K562 (cell line): ENCODE data around the gene AMIGO1. TPM values are rescaled to one million over a fixed set of nuclear protein-coding genes. Genes with fewer than 3 reads are reported as not detected.

ENCODE experiments used
- ATAC-seq: fragments of 200-7000 bp; cut with Tn5 transposase; 3 replicates; pipeline ENCODE4 v1.9.1; 2020; ENCODE audit warnings: moderate library complexity
- BruUV-seq: library from RNA; stranded (reverse); fragments of 400-500 nt; replicated peaks from 2 replicates; lab custom pipeline; 2021; lab: Mats Ljungman, UMichigan
- CTCF ChIA-PET: fragments of 300-600 bp; formaldehyde crosslinking; extraction: SDS; loops from one replicate; lab custom pipeline; 2021; ENCODE audit warnings: low intra/inter-chr PET ratio; lab: Yijun Ruan, JAX
- POLR2A ChIA-PET: fragments of 300-600, 350-650 bp; sonication (Branson Sonifier 250); formaldehyde crosslinking; extraction: SDS; loops from one replicate; lab custom pipeline; 2021; ENCODE audit warnings: antibody characterized with exemption, inconsistent platforms; lab: Yijun Ruan, JAX
- DNase-seq, 4 experiments: peaks; one replicate each; pipeline versions ENCODE4 v3.0.0 to v3.0.0-alpha.2; 2011 to 2018; ENCODE audit warnings: low spot score in 3 of 4, mixed read lengths in 3 of 4; ENCODE audit errors: extremely low read depth in 1 of 4
- FAIRE-seq: peaks from 2 replicates; lab custom pipeline; 2011; peaks lifted over from hg19 to GRCh38; lab: Jason Lieb, UNC
- H2AFZ ChIP-seq: 2 replicates; pipeline ENCODE4 v1.6.0; 2011; ENCODE audit warnings: low read depth, low read length, control low read depth, inconsistent platforms
- H3K27ac ChIP-seq: fragments of 200-600 bp; 3 replicates; pipeline ENCODE4 v1.8.0; 2011; ENCODE audit warnings: low read depth, mild to moderate bottlenecking, control low read depth, inconsistent platforms, low read length, moderate library complexity, mixed read lengths; ENCODE audit errors: extremely low read depth
- H3K27me3 ChIP-seq, 2 experiments: fragments of 300-600 bp in 1 of 2; 2 replicates in 1 of 2; 3 replicates in 1 of 2; pipeline versions ENCODE4 v1.6.0 to v1.8.0; 2011; ENCODE audit warnings: inconsistent platforms in 2 of 2, low read length in 2 of 2, mild to moderate bottlenecking in 1 of 2, mixed read lengths in 1 of 2, moderate library complexity in 1 of 2; ENCODE audit not compliant: control insufficient read depth in 2 of 2, insufficient read depth in 2 of 2
- H3K36me3 ChIP-seq: fragments of 300-600 bp; 3 replicates; pipeline ENCODE4 v1.8.0; 2011; ENCODE audit warnings: mild to moderate bottlenecking, low read length, inconsistent platforms; ENCODE audit not compliant: control insufficient read depth, insufficient read depth
- H3K4me1 ChIP-seq, 2 experiments: fragments of 200-600 bp in 1 of 2; replicated peaks in 1 of 2; 2 replicates in 1 of 2; 3 replicates in 1 of 2; pipeline versions ENCODE4 v1.5.1 to v1.8.0; 2011; ENCODE audit warnings: inconsistent platforms in 2 of 2, low read length in 2 of 2, mild to moderate bottlenecking in 1 of 2, mixed read lengths in 1 of 2, moderate library complexity in 1 of 2; ENCODE audit not compliant: control insufficient read depth in 2 of 2, insufficient read depth in 2 of 2
- H3K4me2 ChIP-seq: 2 replicates; pipeline ENCODE4 v1.6.1; 2011; ENCODE audit warnings: low read length, control low read depth, inconsistent platforms, mixed read lengths; ENCODE audit not compliant: insufficient read depth
- H3K4me3 ChIP-seq: fragments of 200-600 bp; sonication (generic), shearing (Covaris generic); 2 replicates; pipeline ENCODE4 v1.5.1; 2016; ENCODE audit warnings: control low read depth, inconsistent platforms
- H3K79me2 ChIP-seq: fragments of 200-600 bp; 3 replicates; pipeline ENCODE4 v1.8.0; 2011; ENCODE audit warnings: low read length, inconsistent platforms; ENCODE audit not compliant: control insufficient read depth, insufficient read depth
- H3K9ac ChIP-seq, 2 experiments: 2 replicates each; pipeline versions ENCODE4 v1.6.0 to v1.6.1; 2011; ENCODE audit warnings: low read depth in 2 of 2, low read length in 2 of 2, control low read depth in 1 of 2, inconsistent platforms in 1 of 2, mild to moderate bottlenecking in 1 of 2, mixed read lengths in 1 of 2; ENCODE audit not compliant: insufficient read depth in 1 of 2
- H3K9me1 ChIP-seq: one replicate; pipeline ENCODE4 v1.6.0; 2011; ENCODE audit warnings: inconsistent platforms, mild to moderate bottlenecking, low read length, moderate library complexity; ENCODE audit not compliant: control insufficient read depth, insufficient read depth
- H3K9me3 ChIP-seq: replicated peaks from 2 replicates; pipeline ENCODE4 v1.5.1; 2011; ENCODE audit warnings: low read depth, low read length, inconsistent platforms; ENCODE audit not compliant: control insufficient read depth, insufficient read depth
- H4K20me1 ChIP-seq: replicated peaks from 2 replicates; pipeline ENCODE4 v1.6.1; 2011; ENCODE audit warnings: low read length, inconsistent platforms, mixed read lengths; ENCODE audit not compliant: control insufficient read depth, insufficient read depth
- CBFB ChIP-seq: sonication (generic); formaldehyde crosslinking; IDR thresholded peaks from 2 replicates; pipeline ENCODE4 v1.4.0; 2020; ENCODE audit warnings: mild to moderate bottlenecking, missing genetic modification reagents
- CHCHD3 ChIP-seq: fragments of 250-450 bp; sonication (Bioruptor Pico); IDR thresholded peaks from 2 replicates; pipeline ENCODE4 v2.1.2; 2022; ENCODE audit warnings: mild to moderate bottlenecking
- EGR1 ChIP-seq: fragments of 450-650 bp; conservative IDR thresholded peaks from 2 replicates; pipeline ENCODE4 v1.6.1; 2017; ENCODE audit warnings: mild to moderate bottlenecking
- MCM5 ChIP-seq: fragments of 450-650 bp; IDR thresholded peaks from 2 replicates; pipeline ENCODE4 v1.6.1; 2016; ENCODE audit warnings: low read depth
- RB1 ChIP-seq: fragments of 450-650 bp; IDR thresholded peaks from 2 replicates; pipeline ENCODE4 v1.6.1; 2017; ENCODE audit warnings: low read depth, mild to moderate bottlenecking
- SIN3A ChIP-seq, 2 experiments: fragments of 150-350 bp in 1 of 2; IDR thresholded peaks; 2 replicates each; pipeline ENCODE4 v1.6.1; 2011 to 2016; ENCODE audit warnings: borderline replicate concordance in 2 of 2, low read depth in 2 of 2, low read length in 2 of 2, mild to moderate bottlenecking in 2 of 2, moderate library complexity in 2 of 2; ENCODE audit not compliant: control insufficient read depth in 1 of 2
- ZC3H8 ChIP-seq: fragments of 450-650 bp; IDR thresholded peaks from 2 replicates; pipeline ENCODE4 v1.6.1; 2017
- ZNF165 ChIP-seq: fragments of 250-450 bp; sonication (Bioruptor Pico); IDR thresholded peaks from 2 replicates; pipeline ENCODE4 v1.4.0; 2020; ENCODE audit warnings: borderline replicate concordance
- ZNF561 ChIP-seq: fragments of 450-650 bp; formaldehyde crosslinking; conservative IDR thresholded peaks from 2 replicates; pipeline ENCODE4 v1.4.0; 2020; ENCODE audit warnings: mild to moderate bottlenecking, moderate library complexity
- WGBS: fragments of 100-300 bp; shearing (Covaris generic); methylation state at CpG from one replicate; pipeline ENCODE4 v1.1.6; 2016; ENCODE audit warnings: low coverage, mixed read lengths; ENCODE audit not compliant: insufficient coverage; ENCODE audit errors: missing lambda C conversion rate; 5-methylcytosine and 5-hydroxymethylcytosine counted together
- in situ Hi-C: fragments of 300-500 bp; cut with MboI; formaldehyde crosslinking; loops from 4 replicates; pipeline ENCODE4 v1.15.0; 2018; ENCODE audit warnings: inconsistent platforms, mixed read lengths
- intact Hi-C: fragments of 100-400 bp; cut with micrococcal nuclease; formaldehyde crosslinking; loops from 2 replicates; pipeline ENCODE4 v1.14.2; 2022
- polyA plus RNA-seq, 8 experiments: library from polyadenylated mRNA; depleted of rRNA in 4 of 8; stranded (reverse) in 5 of 8; unstranded in 3 of 8; fragments of >200 nt; fragmentation: Nextera tagmentation in 2 of 8; fragmentation: Illumina TruSeq in 1 of 8; extraction: Ambion mirVana in 2 of 8; extraction: Trizol in 1 of 8; gene quantifications; 2 replicates each; pipeline versions ENCODE4 v1.2.1 to v1.2.3, GENCODE V29; 2011 to 2014; ENCODE audit warnings: inconsistent platforms in 1 of 8, missing spikeins in 1 of 8
- total RNA-seq, 7 experiments: library from RNA; depleted of rRNA in 6 of 7; stranded (reverse); fragments of >200 nt in 6 of 7; fragmentation: Illumina TruSeq in 2 of 7; extraction: Trizol in 2 of 7; gene quantifications; 2 replicates each; pipeline versions ENCODE4 v1.2.1 to v1.2.3, GENCODE V29; 2011 to 2021; ENCODE audit warnings: low replicate concordance in 1 of 7

Gene AMIGO1
- total and polyA plus RNA-seq, 9 of the 15 experiments (the other 6 are each of a cell fraction or from before 2014, with no cell fraction given) = 0.24 to 1.0 (median 0.54) TPM

GRCh38 chr1:109531826-109532364, 22.4 kb upstream of the AMIGO1 start:
- in situ Hi-C loops (loop anchor here (5.0 kb wide), 2 partner anchors 35 to 270 kb away; no protein-coding TSS in a partner anchor), intact Hi-C loops (loop anchor here (1.0 to 10.0 kb wide), 9 partner anchors 32 to 417 kb away; partner anchors contain the start of genes CYB561D1 and ELAPOR1)
- POLR2A ChIA-PET = interaction anchor here (0.6 to 4.9 kb wide), 14 partner anchors 10 to 257 kb away, joined by 3 to 21 read pairs (median 5); partner anchors contain the start of genes ATXN7L2, CYB561D1, GNAI3 and PSMA5
- Histone ChIP-seq H3K9ac (peak overlapping the region in 1 of 2 experiments; percentile 61; a peak in 1 of 4 replicates), H3K27ac (no peak overlapping the region), H3K79me2 (no peaks in the 10 kb centered on the region), H4K20me1 (no peaks in the 10 kb centered on the region), H3K27me3 (peaks cover 12 to 20% of the 10 kb centered on the region in 2 experiments), H3K4me1 (peaks cover 9 to 14% of the 10 kb centered on the region in 2 experiments; a peak in 4 of 5 replicates), H3K9me1 (no peaks in the 10 kb centered on the region), H3K36me3 (no peaks in the 10 kb centered on the region), H2AFZ (peak overlapping the region; percentile 97), H3K9me3 (no peaks in the 10 kb centered on the region), H3K4me2 (0 out of 2 replicates have a peak overlapping the region, but pooled peaks have one; percentile 53), H3K4me3 (no peak overlapping the region)
- 37% methylated on average over 16 of the region's 16 CpGs for WGBS
- TF ChIP-seq SIN3A (IDR thresholded peaks at IDR 0.05; ENCODE audit: borderline replicate concordance in 2 of 2, control insufficient read depth in 1 of 2, low read depth in 2 of 2, low read length in 2 of 2) (0 out of 4 replicates have a peak, but pooled peaks of 1 of the 2 experiments have one; percentile 2), ZNF561 (no peak), CBFB (no peak), RB1 (no peak), ZC3H8 (no peak), MCM5 (no peak), CHCHD3 (CRISPR knock-in tag) (no peak), EGR1 (0 out of 2 replicates have a peak, but pooled peaks have one; percentile 3), ZNF165 (CRISPR knock-in tag) (no peak)
- DNase-seq (no peak), ATAC-seq (no peak; the same call in 2 of the 3 replicates), FAIRE-seq (no peak)
- CTCF ChIA-PET = interaction anchor here (0.5 to 5.3 kb wide), 6 partner anchors 22 to 331 kb away, joined by 3 to 131 read pairs (median 22); partner anchors contain the start of gene CYB561D1
- no TSS peak for BruUV-seq
